ENCODE results near the gene MPG. TPM values are rescaled to one million over a fixed set of nuclear protein-coding genes. Genes with fewer than 3 reads are reported as not detected.

MPG gene
- total RNA-seq, 5 donors from 2014 or later (not counting 1 experiment from before 2014, with no cell fraction given), result 18.3 to 48.2 (median 38.7) TPM

DNA sequence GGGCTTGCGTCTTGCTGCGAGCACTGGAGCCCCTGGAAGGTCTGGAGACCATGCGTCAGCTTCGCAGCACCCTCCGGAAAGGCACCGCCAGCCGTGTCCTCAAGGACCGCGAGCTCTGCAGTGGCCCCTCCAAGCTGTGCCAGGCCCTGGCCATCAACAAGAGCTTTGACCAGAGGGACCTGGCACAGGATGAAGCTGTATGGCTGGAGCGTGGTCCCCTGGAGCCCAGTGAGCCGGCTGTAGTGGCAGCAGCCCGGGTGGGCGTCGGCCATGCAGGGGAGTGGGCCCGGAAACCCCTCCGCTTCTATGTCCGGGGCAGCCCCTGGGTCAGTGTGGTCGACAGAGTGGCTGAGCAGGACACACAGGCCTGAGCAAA, 7.4 kb downstream of the MPG start:
- ATAC-seq (replicated peaks in 1 of 4) (no peak), DNase-seq (no peak)
- Histone ChIP-seq H3K4me3 (ENCODE audit: control insufficient read depth in 1 of 2, extremely low read depth in 1 of 2, low read length in 1 of 2) (no peak overlapping the region), H3K9me3 (no peaks in the 10 kb centered on the region), H3K27me3 (replicated peaks in 1 of 2; ENCODE audit: control insufficient read depth in 2 of 2, extremely low read depth in 1 of 2, insufficient read depth in 2 of 2, low read length in 1 of 2) (no peaks in the 10 kb centered on the region), H3K36me3 (ENCODE audit: control insufficient read depth in 2 of 2, extremely low read depth in 1 of 2, insufficient read depth in 1 of 2, low read length in 1 of 2) (peaks cover 12 to 40% of the 10 kb centered on the region in 2 donors), H3K27ac (ENCODE audit: low read length) (peak overlapping the region; percentile 32), H3K4me1 (ENCODE audit: control insufficient read depth in 1 of 2, extremely low read depth in 1 of 2, insufficient read depth in 2 of 2, low read length in 2 of 2) (peaks cover 7 to 30% of the 10 kb centered on the region in 2 experiments)
- Mint-ChIP-seq H3K27ac (peak overlapping the region in 1 of 2 donors; percentile 90), H3K4me1 (peaks cover 18 to 32% (median 25%) of the 10 kb centered on the region in 3 donors), H3K36me3 (peaks cover 6% of the 10 kb centered on the region), H3K9me3 (no peaks in the 10 kb centered on the region), H3K4me3 (no peak overlapping the region), H3K27me3 (no peaks in the 10 kb centered on the region)
- whole genome bisulfite sequencing (ENCODE audit: insufficient coverage), result 95% methylated on average over 18 of the region's 18 CpGs
- ChIA-PET CTCF (no interaction called here), POLR2A (no interaction called here)

DNA sequence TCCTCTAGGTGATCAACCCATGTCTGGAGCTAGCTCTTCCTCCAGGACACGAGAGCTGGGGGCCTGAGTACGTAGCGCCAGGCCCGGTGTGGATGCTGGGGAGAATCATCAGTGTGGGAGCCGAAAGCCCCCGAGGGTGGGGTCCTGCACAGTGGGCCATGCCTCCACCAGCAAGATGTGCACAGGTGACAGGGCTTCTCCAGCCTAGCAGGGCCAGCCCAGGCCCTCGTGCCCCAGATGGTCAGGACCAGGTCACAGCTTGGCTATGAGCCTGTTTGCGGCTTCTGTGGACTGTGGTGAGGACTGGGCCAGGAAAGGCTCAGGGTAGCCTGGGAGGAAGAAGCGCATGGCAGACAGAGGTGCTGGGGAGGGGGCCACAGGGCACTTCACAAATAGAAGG, 7.8 kb downstream of the MPG start:
- H3K36me3 Mint-ChIP-seq, result peaks cover 10% of the 10 kb centered on the region
- H3K4me1 Mint-ChIP-seq, result peaks cover 18 to 32% (median 25%) of the 10 kb centered on the region in 3 donors
- CTCF ChIA-PET, result no interaction called here
- peak overlapping the region in 1 of 2 donors; percentile 66 for H3K27ac Mint-ChIP-seq
- Histone ChIP-seq H3K27me3 (replicated peaks in 1 of 2; ENCODE audit: control insufficient read depth in 2 of 2, extremely low read depth in 1 of 2, insufficient read depth in 2 of 2, low read length in 1 of 2) (no peaks in the 10 kb centered on the region), H3K4me3 (ENCODE audit: control insufficient read depth in 1 of 2, extremely low read depth in 1 of 2, low read length in 1 of 2) (no peak overlapping the region), H3K27ac (ENCODE audit: low read length) (no peak overlapping the region), H3K4me1 (ENCODE audit: control insufficient read depth in 1 of 2, extremely low read depth in 1 of 2, insufficient read depth in 2 of 2, low read length in 2 of 2) (peaks cover 7 to 30% of the 10 kb centered on the region in 2 experiments), H3K36me3 (ENCODE audit: control insufficient read depth in 2 of 2, extremely low read depth in 1 of 2, insufficient read depth in 1 of 2, low read length in 1 of 2) (peaks cover 12 to 42% of the 10 kb centered on the region in 2 donors), H3K9me3 (no peaks in the 10 kb centered on the region)
- WGBS (ENCODE audit: insufficient coverage), result 78% methylated on average over 9 of the region's 9 CpGs
- ATAC-seq (replicated peaks in 1 of 4) (no peak), DNase-seq (no peak)
- POLR2A ChIA-PET, result no interaction called here
- no peaks in the 10 kb centered on the region for H3K27me3 Mint-ChIP-seq
- no peak overlapping the region for H3K4me3 Mint-ChIP-seq
- H3K9me3 Mint-ChIP-seq, result no peaks in the 10 kb centered on the region

DNA sequence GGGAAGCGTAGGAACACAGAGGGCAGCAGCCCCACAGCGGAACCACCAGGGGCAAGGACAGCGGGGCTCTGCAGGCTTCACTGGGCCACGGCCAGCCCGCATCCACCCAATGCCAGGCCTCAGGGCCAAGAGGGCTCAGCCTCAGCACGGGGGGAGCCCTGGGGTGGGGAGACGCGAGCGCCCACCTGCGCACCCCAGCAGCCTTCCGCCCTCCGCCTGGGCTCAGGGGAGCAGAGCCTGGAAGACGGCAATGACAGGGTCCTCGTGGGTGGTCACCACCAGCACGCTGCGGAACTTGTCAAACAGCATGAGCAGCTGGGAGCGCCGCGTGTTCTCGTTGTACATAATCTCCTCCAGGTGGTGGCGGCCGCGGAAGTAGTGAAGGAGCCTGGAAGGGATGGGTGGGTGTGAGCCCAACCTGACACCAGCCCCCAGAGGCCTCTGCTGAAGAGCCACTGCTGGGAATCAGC, 8.5 kb downstream of the MPG start:
- H3K9me3 ChIP-seq, result no peaks in the 10 kb centered on the region
- ChIA-PET CTCF (interaction anchor here in 1 of 2 donors (0.6 kb wide), 1 partner anchor 11 kb away, joined by 4 read pairs; no protein-coding TSS in a partner anchor), POLR2A (interaction anchor here in 1 of 2 donors (0.5 kb wide), 1 partner anchor 12 kb away, joined by 3 read pairs; no protein-coding TSS in a partner anchor)
- 93% methylated on average over 15 of the region's 23 CpGs for WGBS (ENCODE audit: insufficient coverage)
- DNase-seq (no peak), ATAC-seq (replicated peaks in 1 of 4) (no peak)
- Mint-ChIP-seq H3K9me3 (no peaks in the 10 kb centered on the region), H3K36me3 (peaks cover 10% of the 10 kb centered on the region), H3K27ac (no peak overlapping the region), H3K27me3 (no peaks in the 10 kb centered on the region), H3K4me3 (no peak overlapping the region), H3K4me1 (peaks cover 18 to 32% (median 25%) of the 10 kb centered on the region in 3 donors)
- no peak overlapping the region for H3K27ac ChIP-seq (ENCODE audit: low read length)
- H3K36me3 ChIP-seq (ENCODE audit: control insufficient read depth in 2 of 2, extremely low read depth in 1 of 2, insufficient read depth in 1 of 2, low read length in 1 of 2), result peaks cover 12 to 42% of the 10 kb centered on the region in 2 donors
- no peaks in the 10 kb centered on the region for H3K27me3 ChIP-seq (replicated peaks in 1 of 2; ENCODE audit: control insufficient read depth in 2 of 2, extremely low read depth in 1 of 2, insufficient read depth in 2 of 2, low read length in 1 of 2)
- peaks cover 7 to 30% of the 10 kb centered on the region in 2 experiments for H3K4me1 ChIP-seq (ENCODE audit: control insufficient read depth in 1 of 2, extremely low read depth in 1 of 2, insufficient read depth in 2 of 2, low read length in 2 of 2)
- H3K4me3 ChIP-seq (ENCODE audit: control insufficient read depth in 1 of 2, extremely low read depth in 1 of 2, low read length in 1 of 2), result no peak overlapping the region

DNA sequence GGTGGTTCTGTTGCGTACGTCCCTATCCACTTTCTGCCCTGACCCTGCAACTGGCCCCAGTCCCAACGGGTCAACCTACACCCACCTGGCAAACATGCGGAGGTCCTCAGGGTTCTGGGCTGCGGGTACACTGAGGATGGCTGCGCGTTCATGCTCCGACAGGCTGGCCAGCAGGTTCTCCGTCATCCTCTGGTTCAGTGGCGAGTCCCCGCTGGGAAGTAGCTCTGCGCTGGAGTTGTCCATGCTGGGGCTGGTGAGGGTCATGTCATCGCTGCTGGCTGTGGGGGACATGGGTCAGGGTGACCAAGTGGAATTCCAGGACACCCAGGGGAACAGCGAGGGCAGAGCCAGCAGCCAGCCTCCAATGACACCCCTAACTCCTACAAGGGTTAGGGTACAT, 10.6 kb downstream of the MPG start:
- no peaks in the 10 kb centered on the region for H3K27me3 Mint-ChIP-seq
- H3K27ac ChIP-seq (ENCODE audit: low read length), result no peak overlapping the region
- no peak for ATAC-seq (replicated peaks in 1 of 4)
- no peak overlapping the region for H3K27ac Mint-ChIP-seq
- ChIA-PET CTCF (no interaction called here), POLR2A (no interaction called here)
- H3K9me3 Mint-ChIP-seq, result no peaks in the 10 kb centered on the region
- no peaks in the 10 kb centered on the region for H3K27me3 ChIP-seq (replicated peaks in 1 of 2; ENCODE audit: control insufficient read depth in 2 of 2, extremely low read depth in 1 of 2, insufficient read depth in 2 of 2, low read length in 1 of 2)
- H3K36me3 Mint-ChIP-seq, result peaks cover 10% of the 10 kb centered on the region
- H3K4me3 ChIP-seq (ENCODE audit: control insufficient read depth in 1 of 2, extremely low read depth in 1 of 2, low read length in 1 of 2), result no peak overlapping the region
- no peak for DNase-seq
- no peak overlapping the region for H3K4me3 Mint-ChIP-seq
- H3K36me3 ChIP-seq (ENCODE audit: control insufficient read depth in 2 of 2, extremely low read depth in 1 of 2, insufficient read depth in 1 of 2, low read length in 1 of 2), result peaks cover 10 to 43% of the 10 kb centered on the region in 2 donors
- peaks cover 7 to 20% of the 10 kb centered on the region in 2 experiments for H3K4me1 ChIP-seq (ENCODE audit: control insufficient read depth in 1 of 2, extremely low read depth in 1 of 2, insufficient read depth in 2 of 2, low read length in 2 of 2)
- H3K4me1 Mint-ChIP-seq, result peaks cover 15 to 22% (median 16%) of the 10 kb centered on the region in 3 donors
- H3K9me3 ChIP-seq, result no peaks in the 10 kb centered on the region
- WGBS (ENCODE audit: insufficient coverage), result 100% methylated on average over 8 of the region's 14 CpGs

DNA sequence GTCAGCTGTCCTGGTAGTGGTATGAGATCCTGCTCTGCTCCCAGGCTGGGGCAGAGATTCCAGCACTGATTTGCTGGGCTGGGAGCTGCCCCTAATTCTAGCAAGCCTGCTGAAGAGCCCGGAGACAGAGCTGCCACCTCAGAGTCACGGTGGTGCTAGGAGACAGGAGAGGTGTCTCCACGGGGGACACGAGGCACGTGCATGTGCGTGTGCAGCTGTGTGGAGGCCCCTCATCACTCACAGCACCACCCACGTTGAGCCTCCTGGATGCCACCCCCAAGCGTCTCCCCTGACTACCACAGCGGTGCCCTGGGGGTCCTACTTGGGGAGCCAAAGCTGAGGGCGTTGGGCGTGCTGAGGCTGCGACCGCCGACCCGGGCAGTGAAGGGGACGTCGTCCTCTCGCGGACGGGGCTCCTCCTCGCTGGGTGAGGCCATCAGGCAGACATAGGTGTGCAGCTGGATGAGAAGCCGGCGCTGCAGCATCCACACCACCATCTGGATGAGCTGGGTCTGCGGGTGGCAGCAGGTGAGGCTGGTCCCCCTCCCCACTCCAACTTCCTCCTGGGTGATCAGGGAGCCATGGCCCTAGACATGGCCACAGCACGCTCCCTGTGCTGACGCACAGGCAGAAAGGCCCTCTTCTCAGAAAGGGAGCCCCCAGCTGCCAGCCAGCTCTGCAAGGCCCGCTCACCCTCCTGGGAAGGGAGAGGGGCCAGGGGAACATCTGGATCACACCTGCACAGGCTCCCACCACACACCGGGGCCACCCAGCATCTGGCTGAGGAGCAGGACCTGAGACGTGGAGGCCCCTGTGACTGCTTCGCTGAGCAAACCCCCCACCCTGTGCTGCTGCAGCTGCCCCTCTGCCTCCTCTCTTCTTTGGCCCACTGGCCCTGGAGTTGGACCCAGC, 11.6 kb downstream of the MPG start:
- Histone ChIP-seq H3K9me3 (no peaks in the 10 kb centered on the region), H3K4me1 (ENCODE audit: control insufficient read depth in 1 of 2, extremely low read depth in 1 of 2, insufficient read depth in 2 of 2, low read length in 2 of 2) (peaks cover 0 to 10% of the 10 kb centered on the region in 2 experiments), H3K27ac (ENCODE audit: low read length) (no peak overlapping the region), H3K36me3 (ENCODE audit: control insufficient read depth in 2 of 2, extremely low read depth in 1 of 2, insufficient read depth in 1 of 2, low read length in 1 of 2) (peaks cover 10 to 43% of the 10 kb centered on the region in 2 donors), H3K27me3 (replicated peaks in 1 of 2; ENCODE audit: control insufficient read depth in 2 of 2, extremely low read depth in 1 of 2, insufficient read depth in 2 of 2, low read length in 1 of 2) (no peaks in the 10 kb centered on the region), H3K4me3 (ENCODE audit: control insufficient read depth in 1 of 2, extremely low read depth in 1 of 2, low read length in 1 of 2) (no peak overlapping the region)
- 97% methylated on average over 23 of the region's 30 CpGs for WGBS (ENCODE audit: insufficient coverage)
- Mint-ChIP-seq H3K9me3 (no peaks in the 10 kb centered on the region), H3K4me3 (no peak overlapping the region), H3K36me3 (peaks cover 10% of the 10 kb centered on the region), H3K27me3 (no peaks in the 10 kb centered on the region), H3K27ac (no peak overlapping the region), H3K4me1 (peaks cover 5 to 12% (median 6%) of the 10 kb centered on the region in 3 donors)
- POLR2A ChIA-PET, result no interaction called here
- CTCF ChIA-PET, result no interaction called here
- ATAC-seq (replicated peaks in 1 of 4) (no peak), DNase-seq (no peak)

DNA sequence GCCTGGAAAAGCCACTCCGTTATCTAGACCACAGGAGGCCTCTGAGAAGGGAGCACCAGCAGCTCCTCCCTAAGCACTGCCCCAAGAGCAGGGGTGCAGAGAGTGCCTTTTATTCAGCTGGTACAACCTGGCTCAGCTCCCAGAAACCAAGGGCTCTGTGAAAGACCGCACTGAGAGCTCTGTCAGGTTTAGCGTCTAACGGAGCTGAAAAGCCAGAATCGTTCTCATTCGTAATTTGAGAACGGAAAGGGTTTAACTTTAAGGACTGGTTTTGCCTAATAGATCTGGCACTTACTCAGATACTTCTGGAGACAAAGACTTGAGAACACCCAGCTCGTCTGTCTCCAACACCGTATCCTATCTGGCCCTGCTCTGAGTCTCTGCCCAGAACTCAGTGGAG, 13.5 kb downstream of the MPG start:
- ChIA-PET POLR2A (no interaction called here), CTCF (no interaction called here)
- H3K4me1 Mint-ChIP-seq, result no peaks in the 10 kb centered on the region
- no peaks in the 10 kb centered on the region for H3K9me3 Mint-ChIP-seq
- no peak overlapping the region for H3K4me3 Mint-ChIP-seq
- no peaks in the 10 kb centered on the region for H3K27me3 ChIP-seq (replicated peaks in 1 of 2; ENCODE audit: control insufficient read depth in 2 of 2, extremely low read depth in 1 of 2, insufficient read depth in 2 of 2, low read length in 1 of 2)
- ATAC-seq (replicated peaks in 1 of 4) (no peak), DNase-seq (no peak)
- no peaks in the 10 kb centered on the region for H3K27me3 Mint-ChIP-seq
- no peaks in the 10 kb centered on the region for H3K9me3 ChIP-seq
- H3K27ac Mint-ChIP-seq, result no peak overlapping the region
- H3K27ac ChIP-seq (ENCODE audit: low read length), result no peak overlapping the region
- H3K4me3 ChIP-seq (ENCODE audit: control insufficient read depth in 1 of 2, extremely low read depth in 1 of 2, low read length in 1 of 2), result no peak overlapping the region
- WGBS (ENCODE audit: insufficient coverage), result 91% methylated on average over 8 of the region's 9 CpGs
- peaks cover 10 to 37% of the 10 kb centered on the region in 2 donors for H3K36me3 ChIP-seq (ENCODE audit: control insufficient read depth in 2 of 2, extremely low read depth in 1 of 2, insufficient read depth in 1 of 2, low read length in 1 of 2)
- H3K36me3 Mint-ChIP-seq, result peaks cover 6% of the 10 kb centered on the region
- no peaks in the 10 kb centered on the region for H3K4me1 ChIP-seq (ENCODE audit: control insufficient read depth in 1 of 2, extremely low read depth in 1 of 2, insufficient read depth in 2 of 2, low read length in 2 of 2)
